ENCODE measurements around the gene CR1.
"Not testable (repeated sequence)": the region's sequence is repeated elsewhere in the genome, so short reads cannot be mapped to it uniquely, and the experiment has no call there.

GRCh38 chr1:207690551-207690950 is 194.6 kb downstream of the CR1 start:
- not testable (repeated sequence) for TF ChIP-seq CTCF, POLR2A (IDR thresholded peaks at IDR 0.05)

Measured in body of pancreas (tissue), 4 donors.